HG03439 (cell line): ENCODE measurements around the gene ZMAT3.
A peak's percentile ranks its signal among the peaks of the same experiment; 100 is the strongest.
"Not testable (repeated sequence)": the region's sequence is repeated elsewhere in the genome, so short reads cannot be mapped to it uniquely, and the experiment has no call there.

Experiments
- ATAC-seq: cut with Tn5 transposase; IDR thresholded peaks from one replicate; pipeline ENCODE4 v1.9.1; 2021; ENCODE audit warnings: mild to moderate bottlenecking, moderate library complexity; ENCODE audit not compliant: unreplicated experiment

The ZMAT3 gene

DNA sequence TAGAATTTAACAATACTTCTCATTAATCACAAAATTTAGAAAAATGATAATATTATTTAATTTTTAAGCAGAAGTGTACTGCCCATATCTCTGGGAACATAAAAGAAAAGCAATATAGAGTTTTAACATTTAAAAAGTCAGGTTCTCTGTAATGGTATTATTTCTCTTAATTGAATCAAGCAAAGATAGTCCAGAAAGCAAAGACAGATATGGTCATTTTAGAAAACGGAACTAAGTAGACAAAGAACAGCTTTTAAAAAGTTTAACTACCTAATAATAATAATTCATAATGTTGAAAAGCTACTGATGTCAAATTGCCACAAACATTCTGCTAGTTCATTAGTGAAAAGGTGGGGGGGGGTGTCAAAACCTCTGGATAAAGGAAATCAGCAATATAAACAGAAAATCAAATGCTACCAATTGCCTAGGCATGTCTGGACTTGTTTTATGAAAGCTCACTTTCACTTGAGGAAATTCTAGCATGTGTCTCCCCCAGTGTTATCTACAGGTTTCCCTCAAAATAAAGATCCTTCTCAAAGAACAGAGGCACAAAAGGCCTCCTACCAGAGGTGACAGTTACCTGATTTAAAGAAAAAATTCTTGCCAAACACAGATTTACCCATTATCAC lies 1.7 kb downstream of the ZMAT3 start:
- ATAC-seq = no peak

DNA sequence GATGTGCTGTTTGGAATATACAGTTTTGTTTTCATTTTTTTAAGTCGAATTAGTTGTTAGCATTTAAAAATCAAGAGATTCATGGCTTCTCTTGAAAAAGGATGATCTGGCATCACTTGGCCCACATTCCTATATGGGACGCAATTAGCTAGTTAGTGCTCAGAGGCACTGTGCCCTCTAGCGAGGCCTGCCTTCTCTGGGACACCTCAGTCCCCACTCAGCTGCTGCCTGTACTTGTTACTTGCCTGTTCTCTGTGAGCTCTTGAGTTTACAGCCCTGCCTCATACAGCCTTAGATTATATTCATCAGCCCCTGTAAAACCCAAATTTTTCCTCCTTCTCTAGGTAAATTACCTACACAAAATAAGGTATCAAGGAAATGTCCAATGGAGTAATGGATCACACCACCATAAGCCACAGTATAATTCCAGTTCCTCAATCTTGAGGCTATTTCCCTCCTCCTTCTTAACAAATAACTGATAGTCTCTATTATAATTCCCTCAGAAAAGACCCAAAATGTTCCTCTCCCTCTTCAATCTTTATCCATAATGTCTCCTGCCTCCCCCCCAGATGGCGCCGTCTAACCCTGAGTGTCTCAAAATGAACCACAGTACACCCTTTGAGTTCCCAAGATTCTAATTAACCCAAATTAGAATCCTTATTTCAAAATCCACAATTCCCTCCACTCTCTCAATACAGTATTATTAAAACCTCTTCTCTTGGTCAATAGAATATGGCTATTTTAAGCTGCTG lies 2.7 kb downstream of the ZMAT3 start:
- ATAC-seq = no peak

DNA sequence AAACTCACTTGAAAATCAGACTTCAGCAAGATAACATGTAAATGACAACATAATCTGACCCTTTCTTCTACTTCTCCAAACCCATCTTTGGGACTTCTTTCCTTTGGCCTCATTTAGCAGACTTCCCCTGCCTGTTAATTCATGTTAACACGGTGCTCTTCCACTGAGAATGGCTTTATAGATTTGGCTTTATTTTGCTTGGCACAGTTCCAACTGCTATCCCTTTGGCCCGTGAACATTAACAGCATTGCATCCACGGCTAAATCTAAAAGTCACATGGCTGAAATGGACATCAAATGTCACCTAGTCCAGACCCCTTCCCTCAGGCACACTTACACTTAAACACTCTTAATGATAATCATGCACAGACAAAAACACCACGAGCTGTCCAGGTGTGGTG lies 3.8 kb downstream of the ZMAT3 start:
- ATAC-seq = no peak

DNA sequence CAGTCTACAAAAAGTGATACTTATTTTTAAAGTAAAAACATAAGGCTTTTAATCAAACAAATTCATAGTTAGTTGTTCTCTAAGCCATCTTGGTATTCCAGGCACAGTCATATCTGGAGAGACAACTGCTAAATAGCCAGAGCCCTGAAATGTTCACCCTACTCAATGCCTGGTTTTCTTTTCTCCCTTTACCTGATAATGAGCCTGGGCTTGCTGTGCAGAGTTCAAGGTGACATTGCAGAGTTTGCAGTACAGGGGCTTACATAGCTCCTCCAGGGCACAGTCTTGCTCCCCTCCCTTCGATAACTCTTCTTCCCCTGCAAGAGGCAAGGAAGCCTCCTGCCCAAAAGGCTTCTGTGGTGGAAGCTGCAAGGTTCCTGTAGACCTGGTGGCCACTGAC lies 4.3 kb downstream of the ZMAT3 start:
- ATAC-seq = no peak

DNA sequence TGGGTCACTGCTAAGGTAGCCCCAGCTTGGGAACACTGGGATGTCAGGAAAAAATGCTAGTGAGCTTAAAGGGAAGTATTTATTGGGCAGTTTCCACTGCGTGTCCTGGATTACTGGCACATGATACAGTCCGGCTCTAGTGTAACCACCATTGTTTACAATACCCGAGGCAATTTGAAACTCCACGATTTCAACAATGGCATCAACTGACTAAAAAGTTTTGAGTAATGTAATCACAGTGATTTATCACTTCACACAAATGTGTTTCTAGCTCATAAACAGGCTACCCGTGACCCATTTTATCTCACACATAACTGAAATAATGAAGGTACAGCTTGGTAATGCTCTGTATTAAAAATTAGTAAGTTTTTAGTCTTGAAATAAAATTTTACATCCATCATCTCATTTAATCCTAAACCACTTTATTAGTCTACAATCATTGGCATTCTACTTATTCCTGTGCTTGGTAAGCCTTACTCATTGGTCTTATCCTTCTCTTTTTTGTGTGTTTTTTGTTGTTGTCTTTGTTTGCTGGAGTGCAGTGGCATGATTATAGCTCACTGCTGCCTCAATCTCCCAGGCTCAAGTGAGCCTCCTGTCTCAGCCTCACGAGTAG lies 7.6 kb downstream of the ZMAT3 start:
- no peak for ATAC-seq

DNA sequence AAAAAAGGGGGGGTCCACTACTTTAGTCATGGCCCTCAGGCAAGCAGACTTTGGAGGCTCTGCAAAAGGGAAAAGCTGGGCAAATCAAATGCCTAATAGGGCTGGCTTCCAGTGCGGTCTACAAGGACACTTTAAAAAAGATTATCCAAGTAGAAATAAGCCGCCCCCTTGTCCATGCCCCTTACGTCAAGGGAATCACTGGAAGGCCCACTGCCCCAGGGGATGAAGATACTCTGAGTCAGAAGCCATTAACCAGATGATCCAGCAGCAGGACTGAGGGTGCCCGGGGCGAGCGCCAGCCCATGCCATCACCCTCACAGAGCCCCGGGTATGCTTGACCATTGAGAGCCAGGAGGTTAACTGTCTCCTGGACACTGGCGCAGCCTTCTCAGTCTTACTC lies 15.3 kb downstream of the ZMAT3 start:
- no peak for ATAC-seq

- ATAC-seq = not testable (repeated sequence)
These were observed 17.0 kb downstream of the ZMAT3 start for GRCh38 chr3:179054565-179054964.

GRCh38 chr3:179046497-179047353 lies 24.9 kb downstream of the ZMAT3 start:
- ATAC-seq = peak; percentile 85

GRCh38 chr3:179045719-179046402 lies 25.7 kb downstream of the ZMAT3 start:
- ATAC-seq = peak; percentile 51

- ATAC-seq = not testable (repeated sequence)
These were observed 32.7 kb downstream of the ZMAT3 start for GRCh38 chr3:179038899-179039251.

DNA sequence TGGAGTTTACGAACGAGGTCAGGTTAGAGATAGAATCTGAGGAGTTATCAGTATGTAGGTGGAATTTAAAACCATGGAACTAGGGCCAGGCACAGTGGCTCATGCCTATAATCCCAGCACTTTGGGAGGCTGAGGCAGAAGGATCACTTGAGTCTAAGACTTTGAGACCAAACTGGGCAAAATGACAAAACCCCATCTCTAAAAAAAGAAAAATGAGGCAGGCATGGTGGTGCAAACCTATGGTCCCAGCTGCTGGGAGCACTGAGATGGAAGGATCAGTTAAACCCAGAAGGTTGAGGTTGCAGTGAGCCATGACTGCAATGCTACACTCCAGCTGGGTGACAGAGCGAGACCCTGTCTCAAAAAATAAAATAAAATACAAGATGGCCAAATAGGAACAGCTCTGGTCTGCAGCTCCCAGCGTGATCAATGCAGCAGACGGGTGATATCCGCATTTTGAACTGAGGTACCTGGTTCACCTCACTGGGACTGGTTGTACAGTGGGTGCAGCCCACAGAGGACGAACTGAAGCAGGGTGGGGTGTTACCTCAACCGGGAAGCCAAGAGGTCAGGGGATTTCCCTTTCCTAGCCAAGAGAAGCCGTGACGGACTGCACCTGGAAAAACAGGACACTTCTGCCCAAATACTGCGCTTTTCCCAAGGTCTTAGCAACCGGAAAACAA lies 33.3 kb downstream of the ZMAT3 start:
- ATAC-seq = no peak

GRCh38 chr3:179037351-179037750 lies 34.3 kb downstream of the ZMAT3 start:
- ATAC-seq = no peak

DNA sequence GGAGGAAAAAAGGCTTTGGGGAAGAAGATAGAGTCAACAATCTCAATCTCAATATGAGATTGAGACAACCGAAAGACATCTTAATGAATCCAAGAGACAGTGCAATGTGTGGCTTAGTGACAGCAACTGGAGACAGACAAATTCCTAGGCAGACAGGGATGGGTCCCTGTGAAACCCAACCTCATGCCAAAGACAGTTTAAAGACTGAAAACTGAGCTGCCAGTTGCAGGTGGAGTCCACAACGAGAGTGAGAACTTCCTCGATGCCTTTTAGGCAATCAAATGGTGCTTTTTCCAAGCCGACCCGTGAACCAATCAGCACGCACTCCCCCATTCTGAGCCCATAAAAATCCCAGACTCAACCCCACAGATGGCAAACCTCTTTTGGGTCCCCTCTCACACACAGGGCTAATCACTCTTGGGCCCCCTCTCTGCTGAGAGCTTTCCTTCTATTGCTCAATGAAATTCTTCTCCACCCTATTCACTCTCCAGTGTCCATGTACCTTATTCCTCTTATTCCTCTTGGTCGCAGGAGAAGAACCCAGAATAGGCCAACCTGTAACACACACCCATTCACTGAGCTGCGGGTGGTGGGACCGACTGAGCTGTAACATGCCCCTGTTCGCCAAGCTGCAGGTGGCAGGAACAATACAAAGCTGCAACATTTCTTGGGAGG lies 34.8 kb downstream of the ZMAT3 start:
- ATAC-seq = no peak

DNA sequence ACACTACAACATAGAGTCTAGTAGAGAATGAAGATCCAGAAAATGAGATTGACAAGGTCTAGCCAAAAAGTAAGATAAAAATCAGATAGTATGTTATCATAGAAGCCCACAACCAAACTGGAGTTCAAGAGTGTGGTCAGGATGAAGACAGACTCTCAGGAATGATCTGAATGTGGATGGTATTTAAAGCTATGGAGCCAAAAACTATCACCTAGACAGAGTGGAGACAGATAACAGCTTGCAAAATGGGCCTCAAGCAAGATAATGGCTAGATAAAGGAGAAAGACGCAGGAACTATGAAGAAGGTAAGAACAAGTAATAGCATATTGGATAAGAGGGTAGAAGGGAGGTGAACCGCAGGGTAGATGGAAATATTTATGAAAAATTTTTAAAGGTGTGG lies 35.4 kb downstream of the ZMAT3 start:
- ATAC-seq = no peak

- no peak for ATAC-seq
These were observed 36.4 kb downstream of the ZMAT3 start for GRCh38 chr3:179035232-179035631.

GRCh38 chr3:179033304-179033657 lies 38.3 kb downstream of the ZMAT3 start:
- ATAC-seq = not testable (repeated sequence)

- not testable (repeated sequence) for ATAC-seq
These were observed 38.9 kb downstream of the ZMAT3 start for GRCh38 chr3:179032454-179033303.

DNA sequence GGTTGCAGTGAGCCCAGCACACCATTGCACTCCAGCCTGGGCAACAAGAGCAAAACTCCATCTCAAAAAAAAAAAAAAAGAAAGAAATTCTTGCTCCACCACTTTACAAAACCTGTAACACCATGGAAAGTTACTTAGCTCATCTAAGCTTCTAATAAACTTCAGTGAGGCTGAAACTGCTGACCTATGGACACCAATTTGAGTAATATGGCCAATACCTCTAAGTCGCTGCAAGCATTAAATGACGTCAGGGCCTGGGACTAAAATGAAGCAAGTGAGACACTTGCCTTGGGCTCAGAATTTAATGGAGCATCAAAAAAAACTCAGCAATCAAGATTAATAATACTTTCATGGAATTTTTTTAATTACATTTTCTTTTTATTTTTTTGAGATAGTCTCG lies 42.5 kb downstream of the ZMAT3 start:
- no peak for ATAC-seq

GRCh38 chr3:179028408-179028807 lies 43.2 kb downstream of the ZMAT3 start:
- ATAC-seq = no peak
